ENCODE data around the gene FRG1.
"Not testable (repeated sequence)": the region's sequence is repeated elsewhere in the genome, so short reads cannot be mapped to it uniquely, and the experiment has no call there.

Gene FRG1

DNA sequence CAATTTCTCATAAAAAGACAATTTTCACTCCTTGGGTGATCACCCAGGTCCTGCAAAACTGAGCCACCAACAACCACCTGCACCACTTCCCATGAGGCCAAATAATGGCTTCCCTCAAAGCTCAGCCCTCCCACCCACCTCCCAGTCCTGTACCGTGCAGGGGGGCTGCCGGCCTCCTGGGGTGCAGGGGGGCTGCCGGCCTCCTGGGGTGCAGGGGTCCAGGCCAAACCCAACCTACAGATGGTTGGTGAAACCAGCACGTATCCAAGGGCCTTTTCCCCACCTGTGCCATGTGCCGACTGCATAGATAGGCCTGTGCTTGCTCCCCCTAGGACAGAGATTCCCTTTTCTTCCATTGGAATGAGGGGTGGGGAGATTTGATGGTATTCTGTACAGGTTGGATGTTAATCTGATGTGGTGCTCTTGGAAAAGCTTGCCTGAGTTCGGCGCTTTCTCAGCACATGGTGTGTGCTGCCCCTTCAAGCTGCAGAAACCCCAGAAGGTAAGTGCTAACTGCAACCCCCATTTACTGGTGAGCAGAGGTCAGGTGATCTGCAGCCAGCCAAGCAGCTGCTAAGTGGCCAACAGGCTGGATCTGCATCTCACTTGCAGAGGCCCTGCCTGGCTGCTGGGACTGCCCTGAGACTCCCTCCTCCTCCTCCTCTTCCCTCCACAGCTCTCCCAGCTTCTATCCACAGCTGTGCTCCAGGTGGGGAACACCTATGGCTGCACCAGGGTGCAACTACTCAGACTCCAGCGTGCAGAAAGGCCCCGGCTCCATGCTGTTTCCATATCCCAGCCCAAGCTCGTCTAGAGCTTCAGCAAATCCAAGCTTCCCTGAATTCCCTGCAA, 38.8 kb downstream of the FRG1 start:
- Histone ChIP-seq H3K9ac (ENCODE audit: low read length) (no peak overlapping the region), H3K18ac (ENCODE audit: low read length) (no peak overlapping the region), H3K79me2 (ENCODE audit: control insufficient read depth, insufficient read depth, low read length, poor library complexity) (no peaks in the 10 kb centered on the region), H2BK5ac (ENCODE audit: low read depth, low read length, poor library complexity) (no peak overlapping the region), H2BK120ac (ENCODE audit: insufficient read depth, low read length, poor library complexity) (no peak overlapping the region), H2AK5ac (ENCODE audit: low read length) (no peak overlapping the region), H4K91ac (ENCODE audit: low read depth, low read length) (no peak overlapping the region), H2BK12ac (ENCODE audit: low read length) (no peak overlapping the region), H3K4me3 (ENCODE audit: low read depth, low read length) (no peak overlapping the region), H3K9me3 (ENCODE audit: insufficient read depth, low read depth, low read length) (peaks cover 10% of the 10 kb centered on the region), H4K8ac (ENCODE audit: low read depth, low read length) (no peak overlapping the region), H3K4ac (ENCODE audit: low read depth, low read length) (no peak overlapping the region), H3K27ac (ENCODE audit: low read depth, low read length) (no peak overlapping the region), H3K4me2 (ENCODE audit: low read length) (no peak overlapping the region), H3K14ac (ENCODE audit: low read length) (no peak overlapping the region), H4K12ac (ENCODE audit: low read depth, low read length) (no peak overlapping the region), H3K23ac (ENCODE audit: low read length) (no peak overlapping the region), H3K27me3 (ENCODE audit: insufficient read depth, low read length) (no peaks in the 10 kb centered on the region), H3K4me1 (ENCODE audit: control insufficient read depth in 1 of 2, insufficient read depth in 2 of 2, low read length in 2 of 2) (no peaks in the 10 kb centered on the region), H2AFZ (ENCODE audit: insufficient read depth, low read length, poor library complexity) (no peak overlapping the region), H3K79me1 (ENCODE audit: low read length) (no peaks in the 10 kb centered on the region), H3K36me3 (ENCODE audit: control insufficient read depth in 1 of 2, insufficient read depth in 2 of 2, low read length in 2 of 2) (no peaks in the 10 kb centered on the region)
- no peak for DNase-seq
- no CpG with 5 or more reads among the region's 10 CpGs for WGBS (ENCODE audit: extremely low coverage, insufficient coverage, insufficient read length)

DNA sequence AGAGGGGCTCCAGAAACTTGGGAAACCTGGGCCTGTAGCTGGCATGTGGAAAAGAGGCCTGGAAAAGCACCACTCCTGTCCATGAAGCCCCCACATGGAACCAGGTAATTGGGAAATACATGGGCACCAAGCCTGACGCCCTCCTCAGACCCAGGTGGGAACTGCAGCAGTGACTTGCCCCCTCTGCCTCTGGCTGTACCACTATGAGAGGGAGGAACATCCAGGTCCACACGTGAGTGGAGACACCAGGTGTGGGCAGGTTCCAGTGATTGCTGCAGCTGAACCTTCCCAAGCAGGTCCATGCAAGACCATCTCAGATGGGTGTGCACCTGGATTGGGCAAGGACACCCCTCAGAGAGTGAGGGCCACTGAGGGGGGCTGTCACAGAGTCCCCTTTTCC, 39.6 kb downstream of the FRG1 start:
- H2BK12ac ChIP-seq (ENCODE audit: low read length); H3K79me1 ChIP-seq (ENCODE audit: low read length); H3K27me3 ChIP-seq (ENCODE audit: insufficient read depth, low read length); H2BK120ac ChIP-seq (ENCODE audit: insufficient read depth, low read length, poor library complexity); H3K4me3 ChIP-seq (ENCODE audit: low read depth, low read length); H3K36me3 ChIP-seq (ENCODE audit: control insufficient read depth in 1 of 2, insufficient read depth in 2 of 2, low read length in 2 of 2); H2BK5ac ChIP-seq (ENCODE audit: low read depth, low read length, poor library complexity); H3K4ac ChIP-seq (ENCODE audit: low read depth, low read length); H3K79me2 ChIP-seq (ENCODE audit: control insufficient read depth, insufficient read depth, low read length, poor library complexity); H3K23ac ChIP-seq (ENCODE audit: low read length); H3K4me1 ChIP-seq (ENCODE audit: control insufficient read depth in 1 of 2, insufficient read depth in 2 of 2, low read length in 2 of 2); DNase-seq; H3K18ac ChIP-seq (ENCODE audit: low read length); H2AFZ ChIP-seq (ENCODE audit: insufficient read depth, low read length, poor library complexity); H3K27ac ChIP-seq (ENCODE audit: low read depth, low read length); H4K8ac ChIP-seq (ENCODE audit: low read depth, low read length); H3K14ac ChIP-seq (ENCODE audit: low read length); H3K9ac ChIP-seq (ENCODE audit: low read length); H2AK5ac ChIP-seq (ENCODE audit: low read length); H3K4me2 ChIP-seq (ENCODE audit: low read length); H4K91ac ChIP-seq (ENCODE audit: low read depth, low read length); H4K12ac ChIP-seq (ENCODE audit: low read depth, low read length): not testable (repeated sequence)
- peaks cover 10% of the 10 kb centered on the region for H3K9me3 ChIP-seq (ENCODE audit: insufficient read depth, low read depth, low read length)
- WGBS (ENCODE audit: extremely low coverage, insufficient coverage, insufficient read length): no CpG with 5 or more reads among the region's 2 CpGs

DNA sequence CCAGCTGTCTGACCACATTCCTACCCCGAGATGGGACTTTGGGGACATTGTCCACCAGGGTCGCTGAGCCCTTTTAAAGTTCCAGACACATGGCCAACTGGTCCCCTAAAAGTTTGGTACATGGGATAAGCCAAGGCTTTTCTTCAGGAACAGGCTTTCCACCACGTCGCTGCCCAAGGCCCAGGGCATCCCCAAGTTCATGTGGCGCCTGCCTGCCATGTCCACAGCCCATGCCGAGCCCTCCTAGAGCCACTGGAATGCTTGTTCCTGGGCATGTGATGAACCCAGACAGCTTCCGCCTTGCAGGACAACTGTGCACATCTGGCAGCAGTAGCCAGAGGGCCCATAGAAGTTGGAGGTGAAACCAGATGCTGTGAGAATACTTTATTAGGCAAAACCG, 41.3 kb downstream of the FRG1 start:
- Histone ChIP-seq H3K79me2 (ENCODE audit: control insufficient read depth, insufficient read depth, low read length, poor library complexity) (no peaks in the 10 kb centered on the region), H3K79me1 (ENCODE audit: low read length) (no peaks in the 10 kb centered on the region), H4K12ac (ENCODE audit: low read depth, low read length) (no peak overlapping the region), H3K36me3 (ENCODE audit: control insufficient read depth in 1 of 2, insufficient read depth in 2 of 2, low read length in 2 of 2) (no peaks in the 10 kb centered on the region), H3K4ac (ENCODE audit: low read depth, low read length) (no peak overlapping the region), H3K23ac (ENCODE audit: low read length) (no peak overlapping the region), H2AK5ac (ENCODE audit: low read length) (no peak overlapping the region), H3K4me3 (ENCODE audit: low read depth, low read length) (no peak overlapping the region), H4K8ac (ENCODE audit: low read depth, low read length) (no peak overlapping the region), H2BK12ac (ENCODE audit: low read length) (no peak overlapping the region), H2BK120ac (ENCODE audit: insufficient read depth, low read length, poor library complexity) (no peak overlapping the region), H3K9me3 (ENCODE audit: insufficient read depth, low read depth, low read length) (peaks cover 10% of the 10 kb centered on the region), H3K4me1 (ENCODE audit: control insufficient read depth in 1 of 2, insufficient read depth in 2 of 2, low read length in 2 of 2) (no peaks in the 10 kb centered on the region), H3K9ac (ENCODE audit: low read length) (no peak overlapping the region), H3K27ac (ENCODE audit: low read depth, low read length) (no peak overlapping the region), H3K4me2 (ENCODE audit: low read length) (no peak overlapping the region), H2AFZ (ENCODE audit: insufficient read depth, low read length, poor library complexity) (no peak overlapping the region), H3K27me3 (ENCODE audit: insufficient read depth, low read length) (no peaks in the 10 kb centered on the region), H3K18ac (ENCODE audit: low read length) (no peak overlapping the region), H4K91ac (ENCODE audit: low read depth, low read length) (no peak overlapping the region), H3K14ac (ENCODE audit: low read length) (no peak overlapping the region), H2BK5ac (ENCODE audit: low read depth, low read length, poor library complexity) (no peak overlapping the region)
- DNase-seq: no peak
- no CpG with 5 or more reads among the region's 8 CpGs for WGBS (ENCODE audit: extremely low coverage, insufficient coverage, insufficient read length)

DNA sequence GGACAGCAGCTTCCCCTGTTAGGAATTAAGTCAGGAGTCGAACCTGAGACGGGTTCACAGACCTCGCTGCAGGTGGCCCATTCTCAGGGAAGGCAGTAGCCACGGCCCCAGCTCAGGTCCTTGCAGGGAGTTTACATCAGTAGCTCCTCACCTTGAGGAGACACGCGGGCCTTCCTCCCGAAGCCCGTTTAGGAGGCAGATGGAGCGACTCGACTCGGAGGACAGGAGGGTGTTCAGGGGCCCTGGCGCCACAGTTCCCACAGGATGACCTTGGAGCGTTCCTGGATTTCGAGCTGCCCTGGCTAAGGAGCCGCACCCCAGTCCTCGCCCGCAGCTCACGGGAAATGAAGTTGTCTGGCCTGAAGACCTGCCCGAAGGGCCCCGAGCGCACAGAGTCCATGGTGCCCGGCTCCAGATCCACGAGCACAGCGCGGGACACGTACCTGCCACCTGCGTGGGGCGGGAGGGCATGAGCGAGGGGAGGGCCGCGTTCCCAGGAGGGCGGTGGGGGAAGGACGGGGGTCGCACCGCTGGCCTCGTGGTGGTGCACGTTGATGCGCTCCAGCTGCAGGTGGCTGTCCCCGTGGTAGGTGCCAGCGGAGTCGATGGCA, 43.3 kb downstream of the FRG1 start:
- not testable (repeated sequence) for H3K4me2 ChIP-seq (ENCODE audit: low read length); H3K79me2 ChIP-seq (ENCODE audit: control insufficient read depth, insufficient read depth, low read length, poor library complexity); H3K79me1 ChIP-seq (ENCODE audit: low read length); H2BK120ac ChIP-seq (ENCODE audit: insufficient read depth, low read length, poor library complexity); H4K8ac ChIP-seq (ENCODE audit: low read depth, low read length); H3K18ac ChIP-seq (ENCODE audit: low read length); H3K4ac ChIP-seq (ENCODE audit: low read depth, low read length); H3K23ac ChIP-seq (ENCODE audit: low read length); H2AK5ac ChIP-seq (ENCODE audit: low read length); H3K4me1 ChIP-seq (ENCODE audit: control insufficient read depth in 1 of 2, insufficient read depth in 2 of 2, low read length in 2 of 2); H2BK12ac ChIP-seq (ENCODE audit: low read length); H3K4me3 ChIP-seq (ENCODE audit: low read depth, low read length); DNase-seq; H4K91ac ChIP-seq (ENCODE audit: low read depth, low read length); H3K27ac ChIP-seq (ENCODE audit: low read depth, low read length); H3K14ac ChIP-seq (ENCODE audit: low read length); H4K12ac ChIP-seq (ENCODE audit: low read depth, low read length); H2BK5ac ChIP-seq (ENCODE audit: low read depth, low read length, poor library complexity); H3K27me3 ChIP-seq (ENCODE audit: insufficient read depth, low read length); H3K36me3 ChIP-seq (ENCODE audit: control insufficient read depth in 1 of 2, insufficient read depth in 2 of 2, low read length in 2 of 2); H2AFZ ChIP-seq (ENCODE audit: insufficient read depth, low read length, poor library complexity); H3K9ac ChIP-seq (ENCODE audit: low read length)
- WGBS (ENCODE audit: extremely low coverage, insufficient coverage, insufficient read length): no CpG with 5 or more reads among the region's 41 CpGs
- H3K9me3 ChIP-seq (ENCODE audit: insufficient read depth, low read depth, low read length): peaks cover 10% of the 10 kb centered on the region
